ENCODE measurements around the gene BANF2. TPM values are rescaled to one million over a fixed set of nuclear protein-coding genes. Genes with fewer than 3 reads are reported as not detected.

BANF2 gene
- total RNA-seq, 1 donor from 2014 or later, result not detected

- Mint-ChIP-seq H3K4me1 (ENCODE audit: unreplicated experiment) (peaks cover 40% of the 10 kb centered on the region), H3K36me3 (peaks cover 47% of the 10 kb centered on the region), H3K27me3 (no peaks in the 10 kb centered on the region), H3K27ac (peak overlapping the region; percentile 29), H3K9me3 (peaks cover 11% of the 10 kb centered on the region), H3K4me3 (no peak overlapping the region)
- TF ChIP-seq, protein P1, sequence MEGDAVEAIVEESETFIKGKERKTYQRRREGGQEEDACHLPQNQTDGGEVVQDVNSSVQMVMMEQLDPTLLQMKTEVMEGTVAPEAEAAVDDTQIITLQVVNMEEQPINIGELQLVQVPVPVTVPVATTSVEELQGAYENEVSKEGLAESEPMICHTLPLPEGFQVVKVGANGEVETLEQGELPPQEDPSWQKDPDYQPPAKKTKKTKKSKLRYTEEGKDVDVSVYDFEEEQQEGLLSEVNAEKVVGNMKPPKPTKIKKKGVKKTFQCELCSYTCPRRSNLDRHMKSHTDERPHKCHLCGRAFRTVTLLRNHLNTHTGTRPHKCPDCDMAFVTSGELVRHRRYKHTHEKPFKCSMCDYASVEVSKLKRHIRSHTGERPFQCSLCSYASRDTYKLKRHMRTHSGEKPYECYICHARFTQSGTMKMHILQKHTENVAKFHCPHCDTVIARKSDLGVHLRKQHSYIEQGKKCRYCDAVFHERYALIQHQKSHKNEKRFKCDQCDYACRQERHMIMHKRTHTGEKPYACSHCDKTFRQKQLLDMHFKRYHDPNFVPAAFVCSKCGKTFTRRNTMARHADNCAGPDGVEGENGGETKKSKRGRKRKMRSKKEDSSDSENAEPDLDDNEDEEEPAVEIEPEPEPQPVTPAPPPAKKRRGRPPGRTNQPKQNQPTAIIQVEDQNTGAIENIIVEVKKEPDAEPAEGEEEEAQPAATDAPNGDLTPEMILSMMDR (conservative IDR thresholded peaks at IDR 0.05), result no peak
- DNase-seq (ENCODE audit: extremely low spot score, unreplicated experiment), result no peak
Observed at GRCh38 chr20:17662333-17663039, 37.3 kb upstream of the BANF2 start.

DNA sequence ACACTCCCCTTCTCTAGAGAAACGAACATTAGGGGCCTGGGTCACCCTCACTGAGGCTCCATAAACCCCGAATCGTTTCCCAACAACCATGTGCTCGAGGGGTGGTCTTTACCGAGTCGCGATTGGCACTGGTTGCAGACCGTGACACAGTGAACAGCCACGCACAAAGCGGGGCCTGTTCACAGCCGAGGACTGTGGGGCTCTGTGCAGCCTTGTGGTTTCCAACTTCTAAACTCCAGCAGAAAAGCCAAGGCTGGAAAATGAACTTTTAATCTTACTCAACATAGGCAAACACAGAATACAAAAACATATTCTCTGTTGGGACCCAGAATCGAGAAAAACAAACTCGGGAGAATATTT, 36.7 kb upstream of the BANF2 start:
- H3K4me1 Mint-ChIP-seq (ENCODE audit: unreplicated experiment), result peaks cover 40% of the 10 kb centered on the region
- DNase-seq (ENCODE audit: extremely low spot score, unreplicated experiment), result no peak
- H3K27me3 Mint-ChIP-seq, result no peaks in the 10 kb centered on the region
- H3K9me3 Mint-ChIP-seq, result peaks cover 11% of the 10 kb centered on the region
- H3K36me3 Mint-ChIP-seq, result peaks cover 42% of the 10 kb centered on the region
- TF ChIP-seq, protein P1 (conservative IDR thresholded peaks at IDR 0.05), result no peak
- no peak overlapping the region for H3K4me3 Mint-ChIP-seq
- no peak overlapping the region for H3K27ac Mint-ChIP-seq

DNA sequence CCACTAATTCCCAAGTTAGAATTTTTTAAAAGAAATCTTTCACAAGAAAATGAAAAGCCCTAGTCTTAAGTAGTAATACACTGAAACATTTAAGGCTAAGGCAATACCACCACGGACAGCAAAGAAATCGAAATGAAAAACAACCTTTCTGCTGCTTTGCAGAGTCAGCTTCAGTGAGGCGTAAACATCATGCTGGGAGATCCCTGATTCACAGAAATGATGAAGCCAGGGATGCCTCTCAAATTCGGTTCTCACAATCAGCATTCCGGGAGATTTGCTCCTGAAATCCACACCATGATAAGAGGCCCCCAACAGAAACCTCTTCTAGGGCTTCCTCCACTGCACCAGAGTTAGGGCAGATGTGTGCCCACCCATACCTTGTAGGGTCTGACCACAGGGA, 36.3 kb upstream of the BANF2 start:
- no peak overlapping the region for H3K27ac Mint-ChIP-seq
- TF ChIP-seq, protein P1 (conservative IDR thresholded peaks at IDR 0.05), result no peak
- DNase-seq (ENCODE audit: extremely low spot score, unreplicated experiment), result no peak
- H3K27me3 Mint-ChIP-seq, result no peaks in the 10 kb centered on the region
- H3K36me3 Mint-ChIP-seq, result peaks cover 42% of the 10 kb centered on the region
- no peak overlapping the region for H3K4me3 Mint-ChIP-seq
- H3K9me3 Mint-ChIP-seq, result peaks cover 11% of the 10 kb centered on the region
- peaks cover 40% of the 10 kb centered on the region for H3K4me1 Mint-ChIP-seq (ENCODE audit: unreplicated experiment)

GRCh38 chr20:17664025-17664633, 35.6 kb upstream of the BANF2 start:
- H3K27me3 Mint-ChIP-seq, result no peaks in the 10 kb centered on the region
- no peak for DNase-seq (ENCODE audit: extremely low spot score, unreplicated experiment)
- H3K9me3 Mint-ChIP-seq, result peaks cover 11% of the 10 kb centered on the region
- peaks cover 39% of the 10 kb centered on the region for H3K36me3 Mint-ChIP-seq
- H3K4me1 Mint-ChIP-seq (ENCODE audit: unreplicated experiment), result peaks cover 40% of the 10 kb centered on the region
- no peak overlapping the region for H3K4me3 Mint-ChIP-seq
- H3K27ac Mint-ChIP-seq, result no peak overlapping the region
- TF ChIP-seq, protein P1 (conservative IDR thresholded peaks at IDR 0.05), result no peak

DNA sequence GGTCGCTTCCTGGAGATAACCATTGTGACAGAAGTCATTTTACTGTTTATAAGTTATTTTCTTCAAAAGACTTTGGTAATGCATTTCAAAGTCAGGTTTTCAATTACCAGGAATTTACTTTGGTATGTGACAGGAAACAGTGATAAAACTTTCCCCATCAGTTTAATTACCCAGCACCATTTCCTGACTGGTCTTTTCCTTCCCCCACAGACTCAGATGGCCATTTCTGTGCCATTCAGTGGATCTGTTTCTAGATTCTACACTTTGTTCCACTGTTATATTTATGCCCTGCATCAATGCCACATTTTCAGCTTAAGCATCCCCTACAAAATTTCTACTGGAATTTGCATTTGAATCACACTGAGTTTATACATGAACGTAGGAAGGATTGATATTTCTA, 34.0 kb upstream of the BANF2 start:
- no peaks in the 10 kb centered on the region for H3K27me3 Mint-ChIP-seq
- DNase-seq (ENCODE audit: extremely low spot score, unreplicated experiment), result no peak
- H3K9me3 Mint-ChIP-seq, result peaks cover 4% of the 10 kb centered on the region
- H3K27ac Mint-ChIP-seq, result no peak overlapping the region
- H3K4me1 Mint-ChIP-seq (ENCODE audit: unreplicated experiment), result peaks cover 32% of the 10 kb centered on the region
- H3K4me3 Mint-ChIP-seq, result no peak overlapping the region
- H3K36me3 Mint-ChIP-seq, result peaks cover 33% of the 10 kb centered on the region
- TF ChIP-seq, protein P1 (conservative IDR thresholded peaks at IDR 0.05), result no peak

All from type B pancreatic cell (in vitro differentiated cells).